ENCODE data around the gene SIRPB2.

DNA sequence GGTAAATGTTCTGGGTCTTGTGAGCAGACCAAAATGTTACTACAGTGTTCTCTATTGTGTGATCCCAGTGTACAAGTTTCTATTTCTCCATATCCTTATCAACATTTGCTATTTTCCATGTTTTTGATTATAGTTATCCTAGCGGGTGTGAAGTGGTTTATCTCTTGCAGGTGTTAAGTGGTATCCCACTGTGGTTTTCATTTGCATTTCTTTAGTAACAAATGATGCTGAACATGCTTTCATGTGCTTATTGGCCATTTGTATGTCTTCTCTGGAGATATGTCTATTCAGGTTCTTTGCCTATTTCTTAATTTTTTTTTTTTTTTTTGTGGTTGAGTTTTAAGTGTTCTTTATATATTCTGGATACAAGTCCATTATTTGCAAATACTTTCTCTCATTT lies 60.1 kb downstream of the SIRPB2 start:
- TF ChIP-seq BHLHE40 (IDR thresholded peaks at IDR 0.05; ENCODE audit: borderline replicate concordance): no peak
- TF ChIP-seq FOXK2 (IDR thresholded peaks at IDR 0.05): no peak
- no peak for TF ChIP-seq NFRKB (IDR thresholded peaks at IDR 0.05)
- TF ChIP-seq, protein P1, sequence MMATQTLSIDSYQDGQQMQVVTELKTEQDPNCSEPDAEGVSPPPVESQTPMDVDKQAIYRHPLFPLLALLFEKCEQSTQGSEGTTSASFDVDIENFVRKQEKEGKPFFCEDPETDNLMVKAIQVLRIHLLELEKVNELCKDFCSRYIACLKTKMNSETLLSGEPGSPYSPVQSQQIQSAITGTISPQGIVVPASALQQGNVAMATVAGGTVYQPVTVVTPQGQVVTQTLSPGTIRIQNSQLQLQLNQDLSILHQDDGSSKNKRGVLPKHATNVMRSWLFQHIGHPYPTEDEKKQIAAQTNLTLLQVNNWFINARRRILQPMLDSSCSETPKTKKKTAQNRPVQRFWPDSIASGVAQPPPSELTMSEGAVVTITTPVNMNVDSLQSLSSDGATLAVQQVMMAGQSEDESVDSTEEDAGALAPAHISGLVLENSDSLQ (IDR thresholded peaks at IDR 0.05): no peak
- TF ChIP-seq SP1 (IDR thresholded peaks at IDR 0.05): no peak
- no peak for TF ChIP-seq SUZ12 (IDR thresholded peaks at IDR 0.05)
- no peak for TF ChIP-seq TARDBP (IDR thresholded peaks at IDR 0.05)
- TF ChIP-seq ELF4 (IDR thresholded peaks at IDR 0.05): no peak
- no peak for TF ChIP-seq ZNF384 (IDR thresholded peaks at IDR 0.05)
- TF ChIP-seq FOXA1 (IDR thresholded peaks at IDR 0.05): no peak
